DND-41 (cell line): Measurements from ENCODE around the gene HSP90AB1.

Source experiments
- ATAC-seq: fragments of 200-7000 bp; cut with Tn5 transposase; 3 replicates; pipeline ENCODE4 v1.9.1; 2021; ENCODE audit warnings: low read depth; ENCODE audit not compliant: insufficient read depth
- DNase-seq: peaks from one replicate; pipeline ENCODE4 v3.0.0-alpha.2; 2020
- H2AFZ ChIP-seq: 2 replicates; pipeline ENCODE4 v1.6.0; 2012; ENCODE audit warnings: low read depth, low read length
- H3K27ac ChIP-seq: 2 replicates; pipeline ENCODE4 v1.5.1; 2012; ENCODE audit warnings: low read length, inconsistent platforms
- H3K27me3 ChIP-seq: fragments of 200-600 bp; sonication (generic); 2 replicates; pipeline ENCODE4 v1.6.0; 2012; ENCODE audit warnings: low read length, mild to moderate bottlenecking, inconsistent platforms; ENCODE audit not compliant: insufficient read depth, poor library complexity
- H3K36me3 ChIP-seq: 2 replicates; pipeline ENCODE4 v1.5.1; 2012; ENCODE audit warnings: low read length, inconsistent platforms; ENCODE audit not compliant: insufficient read depth
- H3K4me1 ChIP-seq: 2 replicates; pipeline ENCODE4 v1.5.1; 2012; ENCODE audit warnings: mild to moderate bottlenecking, low read length; ENCODE audit not compliant: insufficient read depth
- H3K4me2 ChIP-seq: 2 replicates; pipeline ENCODE4 v1.6.0; 2012; ENCODE audit warnings: mild to moderate bottlenecking, moderate library complexity, low read length, inconsistent platforms; ENCODE audit not compliant: insufficient read depth
- H3K4me3 ChIP-seq, 2 experiments: fragments of 200-600 bp in 1 of 2; shearing (Covaris generic) in 1 of 2; 2 replicates each; pipeline ENCODE4 v1.5.1; 2012 to 2016; ENCODE audit warnings: inconsistent platforms in 2 of 2, low read length in 2 of 2, mild to moderate bottlenecking in 2 of 2, low read depth in 1 of 2, moderate library complexity in 1 of 2
- H3K79me2 ChIP-seq: 2 replicates; pipeline ENCODE4 v1.6.0; 2012; ENCODE audit warnings: low read length, inconsistent platforms; ENCODE audit not compliant: insufficient read depth
- H3K9ac ChIP-seq: 2 replicates; pipeline ENCODE4 v1.6.0; 2012; ENCODE audit warnings: low read depth, mild to moderate bottlenecking, inconsistent platforms, low read length, moderate library complexity
- H3K9me3 ChIP-seq: 2 replicates; pipeline ENCODE4 v1.5.1; 2012; ENCODE audit warnings: low read length, moderate library complexity, mild to moderate bottlenecking, inconsistent platforms; ENCODE audit not compliant: insufficient read depth, severe bottlenecking
- H4K20me1 ChIP-seq: 2 replicates; pipeline ENCODE4 v1.6.0; 2012; ENCODE audit warnings: low read length; ENCODE audit not compliant: insufficient read depth
- CTCF ChIP-seq: IDR thresholded peaks from 2 replicates; pipeline ENCODE4 v1.5.1; 2012; ENCODE audit warnings: borderline replicate concordance, low read length, moderate library complexity, mild to moderate bottlenecking; ENCODE audit not compliant: poor library complexity, severe bottlenecking; ENCODE audit errors: extremely low read depth
- EZH2 ChIP-seq: IDR thresholded peaks from 3 replicates; pipeline ENCODE4 v1.6.1; 2012; ENCODE audit warnings: borderline replicate concordance, low read depth, mild to moderate bottlenecking, moderate library complexity, low read length, inconsistent platforms; ENCODE audit not compliant: severe bottlenecking

Gene HSP90AB1

GRCh38 chr6:44271914-44272313 is 25.0 kb downstream of the HSP90AB1 start:
- no peak for DNase-seq
- Histone ChIP-seq H3K9me3 (no peaks in the 10 kb centered on the region), H4K20me1 (peaks cover 12% of the 10 kb centered on the region; the same call in 1 of the 2 replicates), H3K27ac (no peak overlapping the region), H3K27me3 (no peaks in the 10 kb centered on the region), H3K79me2 (no peaks in the 10 kb centered on the region), H3K4me1 (no peaks in the 10 kb centered on the region), H3K9ac (no peak overlapping the region), H3K4me3 (no peak overlapping the region), H2AFZ (no peak overlapping the region), H3K36me3 (no peaks in the 10 kb centered on the region), H3K4me2 (no peak overlapping the region)
- no peak for ATAC-seq
- TF ChIP-seq EZH2 (no peak), CTCF (no peak)

- Histone ChIP-seq H3K4me3 (no peak overlapping the region), H3K27me3 (no peaks in the 10 kb centered on the region), H3K9me3 (no peaks in the 10 kb centered on the region), H2AFZ (no peak overlapping the region), H3K36me3 (no peaks in the 10 kb centered on the region), H3K4me2 (no peak overlapping the region), H3K79me2 (no peaks in the 10 kb centered on the region), H3K4me1 (no peaks in the 10 kb centered on the region), H3K27ac (no peak overlapping the region), H3K9ac (no peak overlapping the region), H4K20me1 (peaks cover 12% of the 10 kb centered on the region; the same call in 1 of the 2 replicates)
- ATAC-seq = no peak
- TF ChIP-seq CTCF (no peak), EZH2 (no peak)
- no peak for DNase-seq
Measured at GRCh38 chr6:44272529-44272928, 25.6 kb downstream of the HSP90AB1 start.

- no peaks in the 10 kb centered on the region for H3K79me2 ChIP-seq
- no peaks in the 10 kb centered on the region for H3K9me3 ChIP-seq
- H3K4me1 ChIP-seq = no peaks in the 10 kb centered on the region
- no peak overlapping the region for H3K27ac ChIP-seq
- peaks cover 15% of the 10 kb centered on the region; the same call in 1 of the 2 replicates for H4K20me1 ChIP-seq
- no peak overlapping the region for H2AFZ ChIP-seq
- DNase-seq (no peak), ATAC-seq (no peak)
- no peak overlapping the region for H3K9ac ChIP-seq
- no peak for TF ChIP-seq EZH2
- no peak for TF ChIP-seq CTCF
- no peak overlapping the region for H3K4me2 ChIP-seq
- peaks cover 3% of the 10 kb centered on the region for H3K27me3 ChIP-seq
- H3K36me3 ChIP-seq = no peaks in the 10 kb centered on the region
- H3K4me3 ChIP-seq = no peak overlapping the region
Measured at GRCh38 chr6:44272999-44273566, 26.2 kb downstream of the HSP90AB1 start.
